Tibial nerve (tissue), 4 donors: ENCODE measurements around the gene SMIM11. TPM values are rescaled to one million over a fixed set of nuclear protein-coding genes. Genes with fewer than 3 reads are reported as not detected.

ENCODE experiments used
- DNase-seq, 2 donors: peaks; one replicate each; pipeline ENCODE4 v3.0.0-alpha.2; 2019; ENCODE audit warnings: low spot score in 2 of 2
- H3K27ac ChIP-seq, 4 donors: fragments of 200-600 bp; sonication (generic) in 3 of 4; one replicate each; pipeline ENCODE4 v1.5.1; 2017 to 2019; ENCODE audit warnings: mild to moderate bottlenecking in 1 of 4
- H3K27me3 ChIP-seq, 2 donors: fragments of 200-600 bp; sonication (generic) in 1 of 2; one replicate each; pipeline versions ENCODE4 v1.5.1 to v1.6.0; 2017 to 2019
- H3K36me3 ChIP-seq, 3 donors: fragments of 200-600 bp; sonication (generic); one replicate each; pipeline ENCODE4 v1.5.1; 2018 to 2019
- H3K4me1 ChIP-seq, 4 donors: fragments of 200-600 bp; sonication (generic) in 3 of 4; one replicate each; pipeline ENCODE4 v1.5.1; 2017 to 2019
- H3K4me3 ChIP-seq, 4 donors: fragments of 200-600 bp; sonication (generic) in 3 of 4; one replicate each; pipeline ENCODE4 v1.5.1; 2017 to 2019; ENCODE audit warnings: mild to moderate bottlenecking in 1 of 4, moderate library complexity in 1 of 4
- H3K9me3 ChIP-seq, 4 donors: fragments of 200-600 bp; sonication (generic) in 3 of 4; one replicate each; pipeline ENCODE4 v1.5.1; 2017 to 2019
- EP300 ChIP-seq, 2 donors: sonication (generic); formaldehyde crosslinking; IDR thresholded peaks; one replicate each; pipeline ENCODE4 v1.6.1; 2017; ENCODE audit warnings: antibody characterized with exemption in 2 of 2, mild to moderate bottlenecking in 1 of 2
- POLR2A ChIP-seq, 2 donors: fragments of 450-650 bp; IDR thresholded peaks; one replicate each; pipeline ENCODE4 v1.6.1; 2017; ENCODE audit warnings: antibody characterized with exemption in 2 of 2, mild to moderate bottlenecking in 2 of 2, moderate library complexity in 2 of 2
- WGBS, 2 donors: methylation state at CpG; one replicate each; pipeline ENCODE4 v1.1.5; 2018; 5-methylcytosine and 5-hydroxymethylcytosine counted together
- total RNA-seq, 4 donors: library from RNA; depleted of rRNA; stranded (reverse); fragments of >200 nt; gene quantifications; one replicate each; pipeline ENCODE4 v1.1.0, GENCODE V29; 2016
- TF ChIP-seq, protein P1 (sequence below), 5 experiments: fragments of 200-600 bp in 3 of 5; fragments of 450-650 bp in 2 of 5; sonication (generic) in 3 of 5; IDR thresholded peaks; one replicate each; pipeline ENCODE4 v1.5.1; 2016 to 2019; ENCODE audit warnings: antibody characterized with exemption in 5 of 5, mild to moderate bottlenecking in 3 of 5, moderate library complexity in 2 of 5

The SMIM11 gene
- total RNA-seq, 4 donors from 2014 or later: 9.0 to 38.5 (median 12.4) TPM

DNA sequence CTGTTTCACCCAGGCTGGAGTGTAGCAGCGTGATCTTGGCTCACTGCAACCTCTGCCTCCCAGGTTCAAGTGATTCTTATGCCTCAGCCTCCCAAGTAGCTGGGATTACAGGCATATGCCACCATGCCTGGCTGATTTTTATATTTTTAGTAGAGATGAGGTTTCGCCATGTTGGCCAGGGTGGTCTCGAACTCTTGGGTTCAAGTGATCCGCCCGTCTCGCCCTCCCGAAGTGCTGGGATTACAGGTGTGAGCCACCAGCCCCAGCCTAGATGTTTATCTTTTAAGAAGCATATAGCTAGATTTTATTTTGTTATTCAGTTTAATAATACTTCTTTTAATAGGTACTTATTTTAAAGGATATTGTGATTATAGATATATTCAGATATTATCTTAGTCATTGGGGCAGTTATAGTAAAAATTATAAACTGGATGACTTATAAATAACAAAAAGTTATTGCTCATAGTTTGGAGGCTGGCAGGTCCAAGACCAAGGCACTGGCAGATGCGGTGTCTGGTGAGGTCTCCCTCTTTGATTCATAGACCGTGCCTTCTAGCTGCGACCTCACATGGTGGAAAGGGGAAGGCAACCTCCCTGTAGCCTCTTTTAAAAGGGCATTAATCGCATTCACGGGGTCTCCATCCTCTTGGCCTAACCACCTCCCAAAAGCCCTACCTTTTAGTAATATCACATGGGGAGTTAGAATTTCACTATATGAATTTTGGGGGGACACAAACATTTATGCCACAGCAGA, 14.6 kb upstream of the SMIM11 start:
- TF ChIP-seq POLR2A (IDR thresholded peaks at IDR 0.05) (no peak), EP300 (IDR thresholded peaks at IDR 0.05) (no peak)
- TF ChIP-seq, protein P1, sequence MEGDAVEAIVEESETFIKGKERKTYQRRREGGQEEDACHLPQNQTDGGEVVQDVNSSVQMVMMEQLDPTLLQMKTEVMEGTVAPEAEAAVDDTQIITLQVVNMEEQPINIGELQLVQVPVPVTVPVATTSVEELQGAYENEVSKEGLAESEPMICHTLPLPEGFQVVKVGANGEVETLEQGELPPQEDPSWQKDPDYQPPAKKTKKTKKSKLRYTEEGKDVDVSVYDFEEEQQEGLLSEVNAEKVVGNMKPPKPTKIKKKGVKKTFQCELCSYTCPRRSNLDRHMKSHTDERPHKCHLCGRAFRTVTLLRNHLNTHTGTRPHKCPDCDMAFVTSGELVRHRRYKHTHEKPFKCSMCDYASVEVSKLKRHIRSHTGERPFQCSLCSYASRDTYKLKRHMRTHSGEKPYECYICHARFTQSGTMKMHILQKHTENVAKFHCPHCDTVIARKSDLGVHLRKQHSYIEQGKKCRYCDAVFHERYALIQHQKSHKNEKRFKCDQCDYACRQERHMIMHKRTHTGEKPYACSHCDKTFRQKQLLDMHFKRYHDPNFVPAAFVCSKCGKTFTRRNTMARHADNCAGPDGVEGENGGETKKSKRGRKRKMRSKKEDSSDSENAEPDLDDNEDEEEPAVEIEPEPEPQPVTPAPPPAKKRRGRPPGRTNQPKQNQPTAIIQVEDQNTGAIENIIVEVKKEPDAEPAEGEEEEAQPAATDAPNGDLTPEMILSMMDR (IDR thresholded peaks at IDR 0.05): no peak
- Histone ChIP-seq H3K27ac (no peak overlapping the region), H3K27me3 (no peaks in the 10 kb centered on the region), H3K36me3 (no peaks in the 10 kb centered on the region), H3K4me1 (no peaks in the 10 kb centered on the region), H3K9me3 (no peaks in the 10 kb centered on the region), H3K4me3 (no peak overlapping the region)
- DNase-seq: no peak
- 88 to 89% methylated on average over 12 of the region's 12 CpGs for WGBS, 2 donors

GRCh38 chr21:34362136-34362444, 13.2 kb upstream of the SMIM11 start:
- H3K36me3 ChIP-seq: no peaks in the 10 kb centered on the region
- no peak for TF ChIP-seq POLR2A (IDR thresholded peaks at IDR 0.05)
- TF ChIP-seq EP300 (IDR thresholded peaks at IDR 0.05): no peak
- TF ChIP-seq, protein P1 (IDR thresholded peaks at IDR 0.05): no peak
- 27 to 30% methylated on average over 3 of the region's 3 CpGs for WGBS, 2 donors

DNA sequence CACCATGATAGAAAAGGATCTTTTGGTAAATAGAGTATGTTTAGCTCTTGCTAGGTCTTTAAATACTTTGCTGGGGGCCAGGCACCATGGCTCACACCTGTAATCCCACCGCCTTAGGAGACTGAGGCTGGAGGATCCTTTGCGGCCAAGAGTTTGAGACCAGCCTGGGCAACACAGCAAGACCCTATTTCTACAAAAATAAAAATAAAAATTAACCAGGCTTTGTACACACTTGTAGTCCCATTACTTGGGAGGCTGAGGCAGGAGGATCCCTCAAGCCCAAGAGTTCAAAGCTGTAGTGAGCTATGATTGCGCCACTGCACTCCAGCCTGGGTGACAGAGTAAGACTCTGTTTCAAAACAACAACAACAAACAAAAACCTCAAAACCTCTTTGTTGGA, 12.6 kb upstream of the SMIM11 start:
- 97 to 98% methylated on average over 3 of the region's 3 CpGs for WGBS, 2 donors
- Histone ChIP-seq H3K4me1 (peaks cover 0 to 5% (median 0%) of the 10 kb centered on the region in 4 donors), H3K27me3 (no peaks in the 10 kb centered on the region), H3K27ac (no peak overlapping the region), H3K4me3 (no peak overlapping the region), H3K9me3 (no peaks in the 10 kb centered on the region), H3K36me3 (no peaks in the 10 kb centered on the region)
- TF ChIP-seq, protein P1 (IDR thresholded peaks at IDR 0.05): no peak
- TF ChIP-seq EP300 (IDR thresholded peaks at IDR 0.05) (no peak), POLR2A (IDR thresholded peaks at IDR 0.05) (no peak)
- no peak for DNase-seq

More at GRCh38 chr21:34362136-34362444, 13.2 kb upstream of the SMIM11 start:
- H3K9me3 ChIP-seq: no peaks in the 10 kb centered on the region
- DNase-seq: no peak
- no peaks in the 10 kb centered on the region for H3K4me1 ChIP-seq
- no peak overlapping the region for H3K27ac ChIP-seq
- H3K4me3 ChIP-seq: no peak overlapping the region
- H3K27me3 ChIP-seq: no peaks in the 10 kb centered on the region

DNA sequence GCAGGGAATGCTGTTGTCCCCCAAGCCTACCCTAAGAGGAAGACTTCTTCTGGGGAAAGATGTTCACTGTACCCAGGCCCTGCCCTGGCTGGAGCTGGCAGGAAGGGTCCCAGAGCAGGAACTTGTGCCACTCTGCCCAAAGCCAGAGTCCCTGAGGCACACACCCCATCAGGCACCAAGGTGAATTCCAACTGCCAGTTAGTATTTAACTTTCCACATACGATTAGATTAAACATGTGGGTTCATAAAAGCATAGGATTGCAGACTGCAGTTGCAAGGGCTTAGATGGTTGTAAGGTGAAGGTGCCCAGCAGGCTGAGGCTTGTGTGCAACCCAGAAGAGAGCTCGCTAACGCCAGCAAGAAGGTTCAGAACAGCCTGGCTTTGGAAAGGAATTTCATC, 11.6 kb upstream of the SMIM11 start, which contains the start of gene KCNE2:
KCNE2 (plus strand) TSS at position 274 of the 400 bp plus-strand sequence. CDS start 6,473 bp downstream, outside the sequence.
- no peaks in the 10 kb centered on the region for H3K36me3 ChIP-seq
- 94 to 95% methylated on average over 3 of the region's 3 CpGs for WGBS, 2 donors
- H3K27me3 ChIP-seq: no peaks in the 10 kb centered on the region
- H3K9me3 ChIP-seq: no peaks in the 10 kb centered on the region
- H3K4me3 ChIP-seq: no peak within 1 kb of the TSS
- DNase-seq: no peak
- peaks cover 0 to 6% (median 0%) of the 10 kb centered on the region in 4 donors for H3K4me1 ChIP-seq
- no peak within 1 kb of the TSS for H3K27ac ChIP-seq
- no peak for TF ChIP-seq POLR2A (IDR thresholded peaks at IDR 0.05)
- TF ChIP-seq EP300 (IDR thresholded peaks at IDR 0.05): no peak
- TF ChIP-seq, protein P1 (IDR thresholded peaks at IDR 0.05): no peak

GRCh38 chr21:34364921-34365320, 10.4 kb upstream of the SMIM11 start:
- Histone ChIP-seq H3K9me3 (no peaks in the 10 kb centered on the region), H3K36me3 (no peaks in the 10 kb centered on the region), H3K27me3 (no peaks in the 10 kb centered on the region), H3K4me3 (no peak overlapping the region), H3K4me1 (peaks cover 0 to 6% (median 0%) of the 10 kb centered on the region in 4 donors), H3K27ac (no peak overlapping the region)
- TF ChIP-seq EP300 (IDR thresholded peaks at IDR 0.05): no peak
- no peak for TF ChIP-seq POLR2A (IDR thresholded peaks at IDR 0.05)
- TF ChIP-seq, protein P1 (IDR thresholded peaks at IDR 0.05): no peak
- no peak for DNase-seq
